NCI-H128 (cell line): ENCODE data around the gene USP6.
"Not testable (repeated sequence)": the region's sequence is repeated elsewhere in the genome, so short reads cannot be mapped to it uniquely, and the experiment has no call there.

ENCODE experiments used
- DNase-seq: peaks from one replicate; lab custom pipeline; 2025; ENCODE audit not compliant: unreplicated experiment; lab: John Stamatoyannopoulos, UW

The USP6 gene

DNA sequence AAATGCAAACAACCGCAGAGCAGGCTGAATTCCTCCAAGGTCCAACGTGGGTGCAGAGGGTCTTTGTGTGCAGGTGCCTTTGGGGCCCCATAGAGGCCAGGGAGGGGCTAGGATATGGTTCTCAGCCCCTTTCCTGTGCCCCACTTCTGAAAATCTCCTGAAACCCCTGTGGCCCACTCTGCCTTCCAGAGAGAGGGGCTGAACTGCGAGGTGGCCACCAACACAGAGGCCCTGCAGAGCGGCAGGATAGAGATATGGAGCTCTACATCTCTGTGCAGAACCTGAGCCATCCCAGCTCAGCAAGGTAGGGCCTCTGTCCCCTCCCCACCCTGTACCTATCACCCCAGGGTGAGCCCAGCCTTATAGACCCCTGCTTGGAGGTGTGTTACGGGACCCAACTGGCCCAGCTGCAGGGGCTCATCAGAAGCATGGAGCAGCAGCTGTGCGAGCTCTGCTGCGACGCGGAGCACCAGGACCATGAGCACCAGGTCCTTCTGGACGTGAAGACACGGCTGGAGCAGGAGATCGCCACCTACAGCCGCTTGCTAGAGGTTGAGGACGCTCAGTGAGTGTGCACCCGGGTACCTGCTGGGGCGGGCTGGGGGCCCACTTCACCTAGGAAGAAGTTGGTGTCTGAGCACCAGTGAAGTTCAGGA lies 5.5 kb downstream of the USP6 start:
- DNase-seq = no peak

DNA sequence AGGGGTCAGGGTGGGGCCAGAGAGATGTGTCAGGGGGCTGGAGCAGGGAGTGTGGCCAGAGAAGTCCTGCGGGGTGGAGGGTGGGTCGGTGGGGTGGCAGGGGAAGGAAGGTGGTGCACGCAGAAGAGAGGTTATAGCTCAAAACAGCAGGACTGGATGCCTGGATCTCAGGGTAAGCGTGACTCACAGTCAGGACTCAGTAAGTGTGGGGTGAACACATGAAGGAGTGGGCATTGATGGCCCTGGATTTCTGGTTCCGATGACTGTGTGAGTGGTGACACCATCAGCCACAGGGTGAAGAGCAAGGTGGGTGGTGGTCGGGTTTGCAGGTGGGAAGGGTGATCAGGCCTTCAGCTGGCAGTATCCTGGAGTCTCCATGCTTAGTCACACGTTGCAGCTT lies 6.2 kb downstream of the USP6 start:
- not testable (repeated sequence) for DNase-seq

DNA sequence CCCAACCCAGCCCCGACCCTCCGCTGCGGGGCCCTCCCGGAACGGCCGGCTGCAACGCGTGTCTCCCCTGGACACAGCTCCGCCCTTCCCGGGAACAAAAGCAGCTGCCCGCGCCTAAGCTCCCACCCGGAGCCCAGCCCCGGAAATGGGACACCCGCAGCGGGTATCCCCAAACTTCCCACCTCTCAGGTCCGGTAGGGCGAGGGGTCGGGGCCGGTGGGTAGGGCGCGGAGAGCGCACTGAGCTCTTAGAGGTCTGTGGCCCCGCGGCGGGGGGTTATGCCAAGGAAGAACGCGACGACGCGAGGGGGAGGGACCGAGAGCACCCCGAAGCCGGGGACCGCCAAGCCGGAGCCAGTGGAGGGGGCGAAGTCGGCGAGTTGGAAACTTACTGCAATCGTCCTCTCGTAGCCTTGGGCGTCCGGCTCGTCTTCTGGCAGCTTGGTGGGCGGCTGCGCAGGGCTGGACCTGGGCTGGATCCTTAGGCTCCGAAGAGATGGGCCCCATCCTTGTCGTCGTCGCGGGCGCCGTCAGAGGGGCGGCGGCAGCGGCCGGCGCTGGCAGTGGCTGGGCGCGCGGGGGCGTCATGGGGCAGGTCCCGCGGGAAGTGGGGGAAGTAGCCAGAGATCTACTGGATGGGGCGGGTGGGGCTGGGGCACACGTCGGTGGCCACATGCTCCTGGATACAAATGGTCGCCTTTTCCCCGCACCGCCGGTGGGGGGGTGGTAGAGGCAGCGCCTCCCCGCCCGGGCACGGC lies 6.9 kb downstream of the USP6 start:
- no peak for DNase-seq

DNA sequence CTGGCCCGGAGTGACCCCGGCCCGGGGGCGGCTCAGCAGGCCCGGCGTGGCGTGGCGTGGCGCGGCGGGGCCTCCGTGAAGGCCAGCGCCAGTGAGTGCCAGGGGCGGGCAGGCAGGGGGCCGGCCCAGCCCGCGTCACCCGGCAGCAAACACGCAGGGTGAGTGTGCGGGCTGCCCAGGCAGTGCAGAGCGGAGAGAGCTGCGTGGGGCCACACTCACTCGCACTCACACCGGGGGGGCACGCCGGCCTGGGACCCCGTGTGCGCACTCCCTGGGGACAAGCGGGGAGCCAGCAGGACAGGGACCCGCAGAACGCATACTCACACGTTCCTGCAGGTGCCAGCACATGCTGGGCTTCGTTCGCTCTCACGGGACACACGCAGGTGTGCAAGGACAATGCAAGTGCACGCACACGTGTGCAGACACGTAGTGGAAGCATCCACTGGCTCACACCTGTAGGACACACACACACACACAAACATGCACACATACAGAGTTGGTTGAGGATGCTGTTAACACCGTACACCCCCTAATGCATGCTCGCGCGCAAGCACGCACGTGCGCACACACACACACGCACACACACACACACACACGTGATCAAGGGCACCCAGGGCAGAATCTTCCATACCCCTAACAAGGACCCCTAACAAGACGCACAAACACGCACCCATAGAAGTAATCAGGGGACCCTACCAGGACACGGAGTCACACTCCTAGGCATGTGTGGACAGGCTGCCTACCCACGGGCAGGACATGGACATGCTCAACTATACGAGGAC lies 7.7 kb downstream of the USP6 start:
- no peak for DNase-seq

DNA sequence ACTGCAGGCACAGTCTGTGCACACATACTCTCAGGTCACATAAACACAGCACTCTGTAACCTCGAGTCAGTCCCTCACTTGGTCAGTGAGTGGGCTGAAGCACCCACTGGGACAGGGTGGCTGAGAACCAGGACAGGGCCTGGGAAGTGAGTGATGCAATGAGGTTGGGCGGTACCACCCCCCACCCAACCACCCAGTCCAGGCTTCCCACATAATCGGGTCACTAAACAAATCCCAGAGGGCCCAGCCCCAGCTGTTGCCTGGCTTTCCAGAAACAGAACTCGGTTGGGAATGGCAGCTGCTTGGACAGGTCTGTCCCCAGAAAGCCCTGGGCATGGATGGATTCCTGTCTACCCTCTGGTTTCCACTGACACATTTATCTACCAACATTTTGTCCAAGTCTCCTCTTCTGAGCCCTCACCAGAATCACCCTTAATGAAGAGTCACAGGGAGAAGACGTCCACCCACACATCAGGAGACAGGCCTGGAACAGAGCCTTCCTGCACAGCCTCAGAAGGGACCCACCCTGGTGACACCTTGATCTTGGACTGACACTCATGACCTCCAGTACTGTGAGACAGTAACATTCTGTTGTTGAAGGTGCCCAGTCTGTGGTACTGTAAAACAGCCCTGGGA lies 8.4 kb downstream of the USP6 start:
- not testable (repeated sequence) for DNase-seq

DNA sequence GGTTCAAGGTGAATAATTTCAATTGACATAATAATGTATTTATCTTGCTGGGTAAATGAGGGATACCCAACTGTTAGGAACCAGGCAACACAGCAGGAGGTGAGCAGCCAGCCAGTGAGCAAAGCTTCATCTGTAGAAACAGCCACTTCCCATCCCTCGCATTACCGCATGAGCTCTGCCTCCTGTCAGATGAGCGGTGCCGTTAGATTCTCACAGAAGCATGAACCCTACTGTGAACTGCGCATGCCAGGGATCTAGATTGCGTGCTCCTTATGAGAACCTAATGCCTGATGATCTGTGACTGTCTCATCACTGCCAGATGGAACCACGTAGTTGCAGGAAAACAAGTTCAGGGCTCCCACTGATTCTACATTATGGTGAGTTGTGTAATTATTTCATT lies 9.1 kb downstream of the USP6 start:
- not testable (repeated sequence) for DNase-seq

DNA sequence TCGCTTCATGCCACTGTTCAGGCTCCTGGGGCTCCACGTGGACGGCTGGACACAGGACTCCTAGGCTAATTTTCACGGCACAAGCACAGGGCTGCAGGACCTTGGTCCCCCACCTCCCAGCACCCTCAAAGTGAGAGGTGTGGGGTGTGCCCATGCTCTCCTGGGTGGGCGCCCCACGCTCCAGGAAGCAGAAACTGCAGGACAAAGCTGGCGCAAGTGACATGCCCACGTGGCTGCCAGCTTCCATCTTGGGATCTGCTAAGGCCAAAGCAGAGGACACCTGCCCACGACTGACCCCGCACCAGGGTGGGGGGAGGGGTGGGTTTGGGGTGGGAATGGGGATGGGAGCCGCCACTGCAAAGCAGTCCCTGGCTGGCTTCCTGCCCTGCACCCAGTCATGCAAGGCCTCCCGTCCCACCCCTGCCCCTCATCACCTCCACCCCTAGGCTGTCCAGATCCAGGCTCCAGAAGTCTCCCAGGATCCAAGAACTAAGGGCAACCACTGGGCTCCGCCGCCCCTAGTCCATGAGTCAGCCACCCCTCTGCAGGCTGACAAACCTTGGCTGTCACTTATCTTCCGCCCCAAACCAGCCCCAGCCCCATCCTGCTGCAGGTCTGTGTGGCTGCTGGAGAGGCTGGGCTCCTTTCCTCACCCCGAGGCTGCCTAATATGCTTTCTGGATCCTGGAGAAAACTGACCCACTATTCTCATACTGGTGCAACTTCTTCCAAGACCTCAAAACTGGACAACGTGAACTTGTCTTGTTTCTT lies 11.1 kb downstream of the USP6 start:
- DNase-seq = no peak

DNA sequence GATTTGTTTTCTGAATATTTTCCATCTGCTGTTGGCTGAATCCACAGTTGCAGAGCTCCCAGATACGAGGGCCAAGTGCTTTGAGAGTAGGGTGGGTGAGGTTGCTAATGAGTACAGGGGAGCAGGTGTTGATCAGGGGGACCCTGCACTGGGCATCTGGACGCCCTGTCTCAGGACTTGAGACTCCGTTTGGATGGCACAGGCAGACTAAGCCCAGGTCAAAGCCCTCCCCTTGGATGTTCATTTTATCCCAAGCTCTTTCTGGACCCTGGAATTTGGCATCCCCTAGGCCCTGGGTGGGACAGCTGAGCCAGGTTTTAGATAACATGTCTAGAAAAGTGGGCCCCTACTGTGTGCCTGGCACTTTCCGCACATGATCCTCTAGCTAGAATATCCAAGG lies 12.1 kb downstream of the USP6 start:
- DNase-seq = no peak

DNA sequence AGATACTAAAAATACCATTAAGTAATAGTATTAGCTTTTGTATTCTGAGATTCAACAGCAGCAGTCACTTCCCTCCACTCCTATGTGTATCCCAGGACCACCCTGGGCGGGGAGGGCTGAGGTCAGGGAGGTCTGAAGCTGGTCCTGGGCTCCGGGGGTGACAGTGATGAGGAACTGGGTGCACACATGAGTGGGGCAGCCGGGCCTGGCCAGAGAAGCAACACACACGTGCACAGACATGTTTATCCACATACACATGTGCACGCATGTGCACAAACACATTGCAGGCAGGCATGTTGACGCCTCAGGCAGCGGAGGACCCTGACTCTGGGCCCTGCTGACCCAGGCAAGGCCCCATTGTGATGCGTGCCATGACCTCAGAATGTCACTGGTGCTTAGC lies 12.6 kb downstream of the USP6 start:
- not testable (repeated sequence) for DNase-seq

DNA sequence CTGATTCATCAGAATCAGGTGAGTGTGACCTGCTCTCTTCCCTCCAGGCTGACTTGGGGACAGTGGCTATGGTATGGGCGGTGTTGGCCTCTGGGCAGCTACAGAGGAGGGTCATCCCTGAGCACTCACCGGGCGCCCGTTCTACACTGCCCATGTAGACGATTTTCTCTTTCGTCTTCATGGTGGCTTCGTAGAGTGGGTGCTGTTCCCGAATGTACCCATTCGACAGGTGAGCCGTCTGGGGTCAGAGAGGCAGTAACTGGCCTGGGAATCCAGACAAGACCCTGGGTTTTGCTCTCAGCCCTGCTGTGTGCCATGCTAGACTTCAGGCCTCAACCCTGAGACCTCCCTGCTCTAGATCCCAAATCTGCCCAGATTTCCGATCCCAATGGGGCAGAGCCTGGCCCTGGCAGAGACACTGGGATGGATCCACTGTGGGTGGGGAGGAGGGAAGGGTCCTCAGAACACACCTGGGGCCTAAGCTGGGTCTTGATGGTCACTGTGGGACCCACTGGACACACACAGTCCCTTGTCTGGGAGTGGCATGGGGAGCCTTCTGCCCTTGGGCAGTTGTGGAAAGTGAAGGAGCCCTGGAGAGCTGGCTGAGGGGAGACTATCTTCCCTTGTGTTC lies 13.2 kb downstream of the USP6 start:
- no peak for DNase-seq

DNA sequence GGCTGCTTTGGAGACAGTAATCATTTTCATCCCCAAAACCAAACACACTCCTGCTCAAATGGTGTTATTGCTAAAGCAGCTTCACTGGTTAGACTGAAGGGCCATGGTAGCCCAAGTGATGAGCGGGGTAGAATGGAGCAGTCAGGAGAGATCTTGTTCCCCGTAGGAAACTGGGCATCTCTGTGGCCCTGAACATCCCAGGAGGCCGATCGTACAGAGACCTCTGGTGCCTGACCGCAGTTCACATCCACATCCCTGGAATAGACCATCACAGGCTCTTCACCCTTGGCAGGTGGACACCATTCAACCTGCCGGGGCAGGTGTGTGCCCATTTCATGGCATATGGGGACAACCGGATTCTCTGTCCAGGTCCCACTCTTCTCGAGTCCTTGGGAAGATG lies 13.9 kb downstream of the USP6 start:
- not testable (repeated sequence) for DNase-seq

DNA sequence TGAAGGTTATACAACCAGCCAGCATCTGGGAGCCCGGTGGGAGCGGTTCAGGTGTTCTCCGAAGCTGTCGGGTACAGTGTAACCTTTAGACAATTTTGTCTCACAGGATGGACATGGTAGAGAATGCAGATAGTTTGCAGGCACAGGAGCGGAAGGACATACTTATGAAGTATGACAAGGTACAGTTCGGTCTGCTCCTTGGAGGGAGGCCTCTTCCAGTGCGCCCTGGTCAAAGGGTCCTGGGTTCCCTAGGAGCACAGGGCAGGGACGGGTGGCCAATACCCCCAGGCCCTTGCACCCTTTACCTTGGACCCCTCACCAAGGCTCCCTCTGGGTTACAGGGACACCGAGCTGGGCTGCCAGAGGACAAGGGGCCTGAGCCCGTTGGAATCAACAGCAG lies 14.4 kb downstream of the USP6 start:
- DNase-seq = not testable (repeated sequence)

DNA sequence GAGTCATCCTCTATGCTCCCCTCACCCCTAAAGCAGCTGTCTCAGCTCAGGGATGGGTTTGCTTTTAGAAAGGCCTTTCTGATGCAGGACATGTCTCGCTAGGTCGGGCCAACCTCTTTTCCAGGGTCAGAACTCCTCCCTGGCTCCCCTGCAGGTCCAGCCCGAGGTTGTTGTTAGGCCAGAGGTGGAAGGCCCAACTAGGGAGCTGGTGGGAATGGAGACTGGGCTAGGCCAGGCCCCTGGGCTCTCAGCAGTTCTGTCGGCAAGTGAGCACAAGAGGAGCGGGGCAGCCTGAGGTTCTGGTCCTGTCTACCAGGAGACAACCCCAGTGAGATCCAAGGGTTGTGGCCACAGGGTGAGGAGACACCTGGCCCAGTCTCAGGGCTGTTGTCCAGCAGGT lies 14.9 kb downstream of the USP6 start:
- DNase-seq = not testable (repeated sequence)

DNA sequence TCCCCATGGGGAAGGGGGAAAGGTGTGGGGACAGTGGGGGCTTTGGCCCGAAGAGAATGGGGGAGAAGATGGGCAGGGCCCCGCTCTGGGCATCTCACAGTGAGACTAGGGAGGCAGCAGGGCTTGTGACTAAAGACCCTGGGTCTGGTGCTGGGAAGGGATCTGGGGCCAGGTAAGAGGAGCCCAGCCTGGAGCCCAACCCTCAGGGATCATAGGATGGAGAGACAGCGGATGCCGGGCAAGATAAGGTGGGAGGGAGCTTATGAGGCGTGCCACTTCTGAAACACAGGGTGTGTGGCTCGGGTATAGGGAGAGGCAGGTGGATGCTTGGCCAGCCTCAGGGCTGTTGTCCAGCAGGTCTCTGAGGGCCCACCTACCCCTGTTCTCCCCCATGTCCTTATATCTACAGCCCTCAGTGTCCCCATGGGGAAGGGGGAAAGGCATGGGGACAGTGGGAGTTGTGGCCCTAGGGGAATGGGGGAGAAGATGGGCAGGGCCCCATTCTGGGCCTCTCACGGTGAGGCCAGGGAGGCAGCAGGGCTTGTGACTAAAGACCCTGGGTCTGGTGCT lies 15.4 kb downstream of the USP6 start:
- no peak for DNase-seq

DNA sequence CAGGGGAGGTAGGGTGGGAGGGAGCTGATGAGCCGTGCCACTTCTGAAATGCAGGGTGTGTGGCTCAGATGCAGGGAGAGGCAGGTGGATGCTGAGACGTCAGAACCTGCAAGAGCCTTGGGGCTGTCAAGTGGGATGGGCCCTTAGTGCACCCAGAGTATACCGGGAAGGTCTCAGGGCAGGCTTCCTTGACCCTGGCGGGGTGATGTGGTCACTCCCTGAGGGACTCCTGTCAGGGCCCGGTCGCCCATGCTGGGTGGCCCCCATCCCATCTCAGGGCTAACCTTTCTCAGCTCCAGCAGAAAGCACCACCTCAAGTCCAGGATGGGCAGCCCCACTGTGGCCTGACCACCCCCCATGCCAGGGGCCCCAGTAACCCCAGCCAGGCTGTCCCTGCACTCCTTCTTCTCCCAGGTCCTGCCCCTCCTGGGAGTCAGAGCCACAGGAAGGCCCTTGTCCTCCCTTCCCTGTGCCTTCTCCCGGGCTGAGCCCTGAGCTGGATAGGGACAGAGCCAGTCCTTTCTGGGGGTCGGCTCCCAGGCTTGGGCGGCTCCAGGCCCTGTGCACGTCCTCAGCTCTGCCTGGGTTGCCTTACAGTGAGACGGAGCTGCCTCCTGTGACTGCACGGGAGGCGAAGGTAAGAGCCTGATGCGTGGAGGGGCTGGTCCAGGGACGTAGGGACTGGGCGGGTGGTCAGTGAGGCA lies 16.1 kb downstream of the USP6 start:
- not testable (repeated sequence) for DNase-seq

DNA sequence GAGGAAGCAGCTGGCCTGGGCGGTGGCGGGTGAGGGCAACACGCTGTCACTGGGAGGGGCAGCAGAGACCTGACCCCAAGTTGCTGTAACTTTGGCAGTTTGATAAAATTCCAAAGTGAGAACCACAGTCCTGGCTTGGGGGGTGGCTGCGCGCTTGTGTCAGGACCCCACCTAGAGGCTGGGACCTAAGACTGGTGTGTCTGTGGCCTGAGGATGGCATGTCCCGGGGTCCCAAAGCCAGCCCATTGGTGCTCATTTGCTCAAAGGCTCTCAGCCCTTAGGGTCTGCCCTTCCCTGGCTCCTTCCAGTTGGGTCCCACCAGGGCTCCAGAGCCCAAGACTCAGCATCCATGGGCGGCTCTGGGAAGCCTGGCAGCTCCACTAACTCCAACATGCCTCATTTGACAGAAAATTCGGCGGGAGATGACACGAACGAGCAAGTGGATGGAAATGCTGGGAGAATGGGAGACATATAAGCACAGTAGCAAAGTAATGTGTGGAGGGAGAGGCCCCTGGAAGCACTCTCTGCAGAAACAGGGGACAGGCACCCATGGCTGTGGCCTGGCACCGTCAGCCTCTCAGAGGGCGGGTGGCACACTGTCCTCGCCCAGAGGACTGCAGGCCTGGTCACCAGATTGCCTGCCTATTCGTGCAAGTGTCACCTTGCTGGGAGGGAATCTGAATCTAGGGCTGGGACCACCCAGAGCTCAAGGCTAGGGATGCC lies 16.8 kb downstream of the USP6 start:
- DNase-seq = not testable (repeated sequence)

DNA sequence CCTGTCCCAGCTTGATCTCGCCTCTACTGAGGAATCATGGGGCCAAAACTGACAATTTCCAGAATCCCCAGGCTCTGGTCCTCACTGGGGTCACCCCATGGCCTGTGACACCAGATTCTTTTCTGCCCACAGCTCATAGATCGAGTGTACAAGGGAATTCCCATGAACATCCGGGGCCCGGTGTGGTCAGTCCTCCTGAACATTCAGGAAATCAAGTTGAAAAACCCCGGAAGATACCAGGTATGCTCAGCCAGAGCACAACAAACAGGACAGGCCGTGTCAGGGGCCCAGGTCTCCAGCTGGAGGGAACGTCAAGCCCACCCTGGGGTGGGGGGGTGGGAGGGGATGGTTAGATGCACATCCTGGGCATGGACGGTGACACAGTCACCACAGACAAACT lies 17.5 kb downstream of the USP6 start:
- no peak for DNase-seq

DNA sequence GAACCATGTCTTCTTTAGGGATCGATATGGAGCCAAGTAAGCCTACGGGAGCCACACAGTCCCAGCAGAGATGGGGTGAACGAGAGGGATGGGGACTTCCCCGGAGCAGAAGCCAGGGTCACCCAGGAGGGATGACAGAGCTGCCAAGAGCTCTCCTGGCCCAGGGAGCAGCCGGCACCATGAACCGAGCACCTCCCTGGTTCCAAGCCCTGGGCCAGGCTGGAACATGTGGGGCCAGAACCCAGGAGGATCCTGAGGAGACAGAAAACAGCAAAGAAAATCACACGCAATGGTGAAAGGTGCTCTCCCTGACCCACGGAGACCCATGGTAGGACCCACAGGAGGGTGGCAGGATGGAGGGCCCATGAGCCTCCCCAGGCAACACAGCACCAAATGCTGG lies 18.1 kb downstream of the USP6 start:
- DNase-seq = not testable (repeated sequence)

DNA sequence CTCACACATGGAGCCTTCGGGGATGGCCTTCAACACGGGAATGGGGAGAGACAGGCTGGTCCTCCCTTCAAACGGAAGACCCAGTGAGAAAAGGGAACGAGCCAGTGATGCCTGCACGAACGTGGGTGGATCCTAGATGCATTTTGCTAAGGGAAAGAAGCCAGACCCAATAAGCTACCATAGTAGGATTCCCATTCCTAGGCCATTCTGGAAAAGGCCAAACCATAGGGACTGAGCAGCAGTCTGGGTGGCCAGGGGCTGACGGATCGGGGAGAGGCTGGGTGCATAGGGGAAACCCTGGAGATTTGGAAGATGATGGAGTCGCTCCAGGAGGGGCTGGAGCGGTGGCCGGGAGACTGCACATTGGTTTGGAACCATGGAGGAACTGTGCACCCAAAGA lies 18.7 kb downstream of the USP6 start:
- not testable (repeated sequence) for DNase-seq
